PFSK-1 (cell line): ENCODE measurements around the gene HPS1.

Experiments
- FOXP2 ChIP-seq: optimal IDR thresholded peaks from 2 replicates; pipeline ENCODE3; 2011; ENCODE audit warnings: borderline replicate concordance, control low read depth, inconsistent platforms; ENCODE audit not compliant: insufficient read depth; ENCODE audit errors: extremely low read length, extremely low read depth
- POLR2AphosphoS5 ChIP-seq: IDR thresholded peaks from 2 replicates; pipeline ENCODE4 v1.6.1; 2012; ENCODE audit warnings: low read depth, mild to moderate bottlenecking, control low read depth, low read length, moderate library complexity
- SIN3A ChIP-seq: IDR thresholded peaks from 2 replicates; pipeline ENCODE4 v1.6.1; 2012; ENCODE audit warnings: mild to moderate bottlenecking, low read length, moderate library complexity, borderline replicate concordance; ENCODE audit not compliant: insufficient read depth
- TAF1 ChIP-seq: IDR thresholded peaks from 2 replicates; pipeline ENCODE4 v1.6.1; 2012; ENCODE audit warnings: low read length, control low read depth, borderline replicate concordance; ENCODE audit not compliant: insufficient read depth
- TF ChIP-seq, protein P1 (sequence below), 2 experiments: IDR thresholded peaks; 2 replicates each; pipeline versions ENCODE4 v1.6.1 to v1.8.0; 2011 to 2012; ENCODE audit warnings: low read depth in 2 of 2, low read length in 2 of 2, control low read depth in 1 of 2, inconsistent platforms in 1 of 2, mild to moderate bottlenecking in 1 of 2, moderate library complexity in 1 of 2; ENCODE audit not compliant: insufficient read depth in 1 of 2

Gene HPS1

DNA sequence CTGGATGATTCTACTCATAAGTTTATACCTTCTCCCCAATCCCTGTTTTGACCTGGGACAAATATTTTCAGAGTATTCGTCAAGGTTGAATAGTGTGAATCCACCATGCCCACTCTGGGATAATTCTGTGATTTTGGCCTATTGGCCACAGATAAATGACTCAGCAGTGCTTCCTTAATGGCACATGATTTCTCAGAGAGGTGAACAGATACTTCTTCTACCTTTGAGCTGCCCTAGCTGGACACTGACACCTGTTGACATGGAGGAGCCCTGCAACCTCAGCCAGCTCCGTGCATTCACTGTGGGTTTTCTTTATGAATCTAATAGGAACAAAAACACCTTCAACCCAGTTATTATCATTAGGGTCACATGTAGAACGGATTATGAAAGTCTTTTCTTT lies 40.9 kb upstream of the HPS1 start:
- TF ChIP-seq POLR2AphosphoS5 (no peak), TAF1 (no peak), SIN3A (no peak), FOXP2 (no peak)
- TF ChIP-seq, protein P1, sequence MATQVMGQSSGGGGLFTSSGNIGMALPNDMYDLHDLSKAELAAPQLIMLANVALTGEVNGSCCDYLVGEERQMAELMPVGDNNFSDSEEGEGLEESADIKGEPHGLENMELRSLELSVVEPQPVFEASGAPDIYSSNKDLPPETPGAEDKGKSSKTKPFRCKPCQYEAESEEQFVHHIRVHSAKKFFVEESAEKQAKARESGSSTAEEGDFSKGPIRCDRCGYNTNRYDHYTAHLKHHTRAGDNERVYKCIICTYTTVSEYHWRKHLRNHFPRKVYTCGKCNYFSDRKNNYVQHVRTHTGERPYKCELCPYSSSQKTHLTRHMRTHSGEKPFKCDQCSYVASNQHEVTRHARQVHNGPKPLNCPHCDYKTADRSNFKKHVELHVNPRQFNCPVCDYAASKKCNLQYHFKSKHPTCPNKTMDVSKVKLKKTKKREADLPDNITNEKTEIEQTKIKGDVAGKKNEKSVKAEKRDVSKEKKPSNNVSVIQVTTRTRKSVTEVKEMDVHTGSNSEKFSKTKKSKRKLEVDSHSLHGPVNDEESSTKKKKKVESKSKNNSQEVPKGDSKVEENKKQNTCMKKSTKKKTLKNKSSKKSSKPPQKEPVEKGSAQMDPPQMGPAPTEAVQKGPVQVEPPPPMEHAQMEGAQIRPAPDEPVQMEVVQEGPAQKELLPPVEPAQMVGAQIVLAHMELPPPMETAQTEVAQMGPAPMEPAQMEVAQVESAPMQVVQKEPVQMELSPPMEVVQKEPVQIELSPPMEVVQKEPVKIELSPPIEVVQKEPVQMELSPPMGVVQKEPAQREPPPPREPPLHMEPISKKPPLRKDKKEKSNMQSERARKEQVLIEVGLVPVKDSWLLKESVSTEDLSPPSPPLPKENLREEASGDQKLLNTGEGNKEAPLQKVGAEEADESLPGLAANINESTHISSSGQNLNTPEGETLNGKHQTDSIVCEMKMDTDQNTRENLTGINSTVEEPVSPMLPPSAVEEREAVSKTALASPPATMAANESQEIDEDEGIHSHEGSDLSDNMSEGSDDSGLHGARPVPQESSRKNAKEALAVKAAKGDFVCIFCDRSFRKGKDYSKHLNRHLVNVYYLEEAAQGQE (IDR thresholded peaks at IDR 0.05; ENCODE audit: insufficient read depth in 1 of 2, low read depth in 2 of 2, low read length in 2 of 2), result no peak

DNA sequence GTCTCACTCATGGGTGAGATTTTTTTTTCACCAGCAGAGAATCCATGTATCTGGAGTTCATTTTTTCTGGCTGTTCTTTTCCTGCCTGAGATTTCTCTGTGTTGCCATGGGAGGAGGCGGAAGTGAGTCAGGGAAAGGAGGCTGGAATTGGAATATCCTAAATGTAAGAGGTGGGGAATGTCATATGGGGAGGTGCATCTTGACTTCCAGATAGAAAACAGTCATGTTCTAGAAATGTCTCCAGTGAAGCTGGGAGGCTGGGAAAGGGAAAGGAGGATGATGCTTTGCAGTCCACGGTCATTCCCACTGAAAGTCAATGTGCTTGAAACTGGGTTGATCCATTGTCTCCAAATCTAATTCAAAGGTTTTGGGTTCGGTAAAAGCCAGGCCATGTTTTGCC lies 39.7 kb upstream of the HPS1 start:
- TF ChIP-seq TAF1 (no peak), POLR2AphosphoS5 (no peak)
- TF ChIP-seq, protein P1 (IDR thresholded peaks at IDR 0.05; ENCODE audit: insufficient read depth in 1 of 2, low read depth in 2 of 2, low read length in 2 of 2), result no peak

DNA sequence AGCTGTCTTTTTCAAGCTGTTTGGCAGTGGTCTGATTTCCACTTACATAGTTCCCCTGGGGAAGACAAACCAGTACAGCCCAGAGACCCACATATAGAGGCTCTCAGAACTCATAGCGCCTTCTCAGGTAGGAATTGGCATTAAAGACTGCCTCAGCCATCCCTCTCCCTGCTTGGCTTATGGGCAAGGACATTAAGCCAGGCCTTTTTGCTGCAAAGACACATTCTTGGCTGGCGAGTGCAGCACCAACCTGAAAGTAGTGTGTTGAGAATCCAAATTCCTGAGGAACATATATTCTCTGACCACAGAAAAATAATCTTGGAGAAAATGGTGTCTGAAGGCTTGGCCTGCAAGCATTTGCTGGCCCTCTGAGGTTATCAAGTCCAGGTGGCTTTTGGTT lies 39.2 kb upstream of the HPS1 start:
- TF ChIP-seq, protein P1 (IDR thresholded peaks at IDR 0.05; ENCODE audit: insufficient read depth in 1 of 2, low read depth in 2 of 2, low read length in 2 of 2), result no peak
- no peak for TF ChIP-seq POLR2AphosphoS5
- no peak for TF ChIP-seq TAF1
- TF ChIP-seq SIN3A, result no peak
- TF ChIP-seq FOXP2, result no peak

DNA sequence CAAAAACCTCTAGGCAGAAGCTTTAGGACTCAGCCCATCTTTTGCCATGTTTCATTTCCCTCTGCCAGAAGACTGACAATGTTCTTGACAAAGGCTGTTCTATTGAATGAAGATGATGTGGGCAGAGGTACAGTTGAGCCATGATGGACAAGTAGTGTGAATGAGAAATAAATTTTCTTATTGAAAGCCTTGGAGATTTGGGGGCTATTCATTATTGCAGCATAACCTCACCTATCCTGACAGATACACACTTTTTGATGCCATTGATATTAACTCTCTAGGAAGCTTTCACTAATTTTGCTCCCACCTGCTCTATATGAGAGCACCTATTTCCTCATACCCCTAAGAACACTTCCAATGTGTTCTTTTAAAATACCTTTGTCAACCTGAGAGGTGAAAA lies 36.9 kb upstream of the HPS1 start:
- TF ChIP-seq POLR2AphosphoS5, result no peak
- TF ChIP-seq TAF1, result no peak
- TF ChIP-seq FOXP2, result no peak
- TF ChIP-seq, protein P1 (IDR thresholded peaks at IDR 0.05; ENCODE audit: insufficient read depth in 1 of 2, low read depth in 2 of 2, low read length in 2 of 2), result no peak

DNA sequence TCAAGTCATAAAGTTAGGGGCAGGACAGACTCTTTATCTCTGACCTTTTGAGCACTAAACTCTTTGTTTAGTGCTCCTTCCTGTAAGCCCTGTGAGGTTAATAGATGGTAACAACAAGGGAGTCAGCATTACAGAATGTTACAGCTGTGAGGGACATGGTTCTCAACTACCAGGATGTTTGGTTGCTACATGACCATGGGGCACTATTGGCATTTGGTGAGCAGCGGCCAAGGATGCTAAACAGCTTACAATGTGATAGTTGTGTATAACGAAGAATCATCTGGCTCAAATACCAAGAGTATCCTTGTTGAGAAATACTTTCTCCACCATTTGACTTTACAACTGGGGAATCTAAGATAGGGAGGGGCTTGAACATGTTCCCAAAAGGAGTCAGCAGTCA lies 35.4 kb upstream of the HPS1 start:
- no peak for TF ChIP-seq FOXP2
- no peak for TF ChIP-seq TAF1
- TF ChIP-seq SIN3A, result no peak
- TF ChIP-seq, protein P1 (IDR thresholded peaks at IDR 0.05; ENCODE audit: insufficient read depth in 1 of 2, low read depth in 2 of 2, low read length in 2 of 2), result no peak
